Measurements from ENCODE around the gene ELP6. TPM values are rescaled to one million over a fixed set of nuclear protein-coding genes. Genes with fewer than 3 reads are reported as not detected.

Gene ELP6
- total RNA-seq, 3 donors from 2014 or later: 21.8 to 28.5 (median 22.3) TPM

GRCh38 chr3:47479826-47480160, 33.7 kb downstream of the ELP6 start:
- intact Hi-C loops (cut with DNase I; ENCODE audit: low total_unique reads): no loop called here
- H3K27me3 ChIP-seq: no peaks in the 10 kb centered on the region
- H3K4me3 ChIP-seq: no peak overlapping the region
- no peak for DNase-seq (ENCODE audit: low spot score in 2 of 2)
- TF ChIP-seq POLR2A (IDR thresholded peaks at IDR 0.05) (no peak), CTCF (IDR thresholded peaks at IDR 0.05) (no peak), POLR2AphosphoS5 (IDR thresholded peaks at IDR 0.05) (no peak)
- no peaks in the 10 kb centered on the region for H3K9me3 ChIP-seq
- peaks cover 0 to 6% of the 10 kb centered on the region in 2 donors for H3K4me1 ChIP-seq
- no peaks in the 10 kb centered on the region for H3K36me3 ChIP-seq
- H3K27ac ChIP-seq: no peak overlapping the region

GRCh38 chr3:47478022-47478421, 35.5 kb downstream of the ELP6 start:
- TF ChIP-seq POLR2AphosphoS5 (IDR thresholded peaks at IDR 0.05): no peak
- no peak for TF ChIP-seq CTCF (IDR thresholded peaks at IDR 0.05)
- TF ChIP-seq POLR2A (IDR thresholded peaks at IDR 0.05): no peak

GRCh38 chr3:47476644-47477199, 36.8 kb downstream of the ELP6 start:
- H3K4me3 ChIP-seq: peak overlapping the region; percentile 92 to 98 (median 92)
- no peak for DNase-seq (ENCODE audit: low spot score in 2 of 2)
- peak overlapping the region; percentile 91 for H3K27ac ChIP-seq
- no peak for TF ChIP-seq CTCF (IDR thresholded peaks at IDR 0.05)
- TF ChIP-seq POLR2A (IDR thresholded peaks at IDR 0.05): no peak
- no peak for TF ChIP-seq POLR2AphosphoS5 (IDR thresholded peaks at IDR 0.05)
- intact Hi-C loops (cut with DNase I; ENCODE audit: low total_unique reads): no loop called here
- no peaks in the 10 kb centered on the region for H3K9me3 ChIP-seq
- peaks cover 0 to 13% of the 10 kb centered on the region in 2 donors for H3K4me1 ChIP-seq
- H3K36me3 ChIP-seq: no peaks in the 10 kb centered on the region
- no peaks in the 10 kb centered on the region for H3K27me3 ChIP-seq

More at GRCh38 chr3:47478022-47478421, 35.5 kb downstream of the ELP6 start:
- no peaks in the 10 kb centered on the region for H3K9me3 ChIP-seq
- no peaks in the 10 kb centered on the region for H3K36me3 ChIP-seq
- no peak overlapping the region for H3K4me3 ChIP-seq
- no peaks in the 10 kb centered on the region for H3K27me3 ChIP-seq
- intact Hi-C loops (cut with DNase I; ENCODE audit: low total_unique reads): no loop called here
- H3K27ac ChIP-seq: no peak overlapping the region
- H3K4me1 ChIP-seq: peaks cover 0 to 13% of the 10 kb centered on the region in 2 donors
- no peak for DNase-seq (ENCODE audit: low spot score in 2 of 2)

GRCh38 chr3:47476330-47476626, 37.2 kb downstream of the ELP6 start:
- peaks cover 0 to 13% of the 10 kb centered on the region in 2 donors for H3K4me1 ChIP-seq
- no peak for DNase-seq (ENCODE audit: low spot score in 2 of 2)
- H3K36me3 ChIP-seq: no peaks in the 10 kb centered on the region
- H3K4me3 ChIP-seq: peak overlapping the region; percentile 92 to 98 (median 92)
- H3K9me3 ChIP-seq: no peaks in the 10 kb centered on the region
- peak overlapping the region; percentile 91 for H3K27ac ChIP-seq
- intact Hi-C loops (cut with DNase I; ENCODE audit: low total_unique reads): no loop called here
- TF ChIP-seq CTCF (IDR thresholded peaks at IDR 0.05) (no peak), POLR2AphosphoS5 (IDR thresholded peaks at IDR 0.05) (no peak), POLR2A (IDR thresholded peaks at IDR 0.05) (no peak)
- no peaks in the 10 kb centered on the region for H3K27me3 ChIP-seq

- intact Hi-C loops (cut with DNase I; ENCODE audit: low total_unique reads): no loop called here
- H3K4me1 ChIP-seq: peaks cover 0 to 13% of the 10 kb centered on the region in 2 donors
- no peaks in the 10 kb centered on the region for H3K36me3 ChIP-seq
- TF ChIP-seq POLR2A (IDR thresholded peaks at IDR 0.05) (no peak), POLR2AphosphoS5 (IDR thresholded peaks at IDR 0.05) (peak; percentile 46 to 83 (median 81)), CTCF (IDR thresholded peaks at IDR 0.05) (peak; percentile 89 to 98 (median 97))
- H3K27me3 ChIP-seq: no peaks in the 10 kb centered on the region
- peak within 1 kb of the TSS; percentile 92 to 98 (median 92) for H3K4me3 ChIP-seq
- peak; percentile 86 to 95 for DNase-seq (ENCODE audit: low spot score in 2 of 2)
- no peaks in the 10 kb centered on the region for H3K9me3 ChIP-seq
- H3K27ac ChIP-seq: peak within 1 kb of the TSS; percentile 91
Measured at GRCh38 chr3:47475570-47476329, 37.8 kb downstream of the ELP6 start, which contains the start of gene SCAP. Gene SCAP (minus strand): TSS chr3:47475941. CDS start chr3:47442993, 32,948 bp downstream.

All from breast epithelium (tissue), 4 donors.